ENCODE data around the gene CPZ. TPM values are rescaled to one million over a fixed set of nuclear protein-coding genes. Genes with fewer than 3 reads are reported as not detected.
A peak's percentile ranks its signal among the peaks of the same experiment; 100 is the strongest.

CPZ gene
- total and polyA plus RNA-seq, 2 of the 4 experiments (the other 2 are of a cell fraction) = 0.90 to 10.3 TPM

- Histone ChIP-seq H3K27me3 (ENCODE audit: control insufficient read depth, insufficient read depth, low read length) (no peaks in the 10 kb centered on the region; the same call in 1 of the 2 replicates), H3K27ac (ENCODE audit: insufficient read depth, low read length) (no peak overlapping the region), H3K4me1 (ENCODE audit: control insufficient read depth, insufficient read depth, low read length) (no peaks in the 10 kb centered on the region), H2BK20ac (ENCODE audit: low read depth, low read length) (no peak overlapping the region), H2AK9ac (replicated peaks; ENCODE audit: low read depth, low read length, poor library complexity) (peak overlapping the region; percentile 16), H3K56ac (ENCODE audit: extremely low read depth, insufficient read depth, low read length) (no peak overlapping the region), H3K9me3 (ENCODE audit: control insufficient read depth, insufficient read depth, low read length) (no peaks in the 10 kb centered on the region), H3K23ac (ENCODE audit: low read depth, low read length) (no peak overlapping the region), H2BK15ac (ENCODE audit: low read depth, low read length) (no peak overlapping the region), H3K4me3 (ENCODE audit: insufficient read depth, low read depth, low read length) (no peak overlapping the region), H4K8ac (ENCODE audit: low read depth in 2 of 2, low read length in 2 of 2) (no peak overlapping the region), H3K18ac (ENCODE audit: low read depth, low read length) (no peak overlapping the region), H4K5ac (ENCODE audit: low read depth, low read length) (no peak overlapping the region), H3K9me1 (ENCODE audit: insufficient read depth, low read length) (no peaks in the 10 kb centered on the region), H3K14ac (replicated peaks; ENCODE audit: low read depth, low read length) (no peak overlapping the region), H2AK5ac (ENCODE audit: low read depth, low read length) (no peak overlapping the region), H3K9ac (ENCODE audit: low read depth, low read length) (no peak overlapping the region), H3K79me1 (ENCODE audit: low read depth in 1 of 2, low read length in 2 of 2) (no peaks in the 10 kb centered on the region), H2AFZ (replicated peaks; ENCODE audit: low read length, poor library complexity) (no peak overlapping the region), H3K4ac (ENCODE audit: low read depth, low read length) (no peak overlapping the region), H4K20me1 (ENCODE audit: insufficient read depth, low read length) (no peaks in the 10 kb centered on the region), H2BK120ac (ENCODE audit: low read depth, low read length) (no peak overlapping the region), H3K4me2 (ENCODE audit: low read depth, low read length) (no peak overlapping the region), H2BK5ac (ENCODE audit: low read depth, low read length, poor library complexity, severe bottlenecking) (no peak overlapping the region), H4K91ac (ENCODE audit: insufficient read depth, low read depth, low read length) (no peak overlapping the region), H3K36me3 (ENCODE audit: control insufficient read depth, insufficient read depth, low read length) (peaks cover 51% of the 10 kb centered on the region; the same call in 1 of the 2 replicates)
- dilution Hi-C loops (cut with HindIII; ENCODE audit: low sequenced_read_pairs, unreplicated experiment) (no loop called here), in situ Hi-C loops (cut with MboI; ENCODE audit: low sequenced_read_pairs) (loop anchor here (25.0 kb wide), 1 partner anchor 397 kb away; no protein-coding TSS in a partner anchor), intact Hi-C loops (cut with micrococcal nuclease) (no loop called here)
- no peak for TF ChIP-seq FOS (IDR thresholded peaks at IDR 0.05; ENCODE audit: low read depth, low read length)
- TF ChIP-seq POLR2A (IDR thresholded peaks at IDR 0.05; ENCODE audit: low read depth, low read length) = no peak
- no peak for TF ChIP-seq RAD21 (IDR thresholded peaks at IDR 0.05; ENCODE audit: low read length)
- no peak for TF ChIP-seq MAZ (IDR thresholded peaks at IDR 0.05; ENCODE audit: borderline replicate concordance, low read depth, low read length)
- TF ChIP-seq, protein P1, sequence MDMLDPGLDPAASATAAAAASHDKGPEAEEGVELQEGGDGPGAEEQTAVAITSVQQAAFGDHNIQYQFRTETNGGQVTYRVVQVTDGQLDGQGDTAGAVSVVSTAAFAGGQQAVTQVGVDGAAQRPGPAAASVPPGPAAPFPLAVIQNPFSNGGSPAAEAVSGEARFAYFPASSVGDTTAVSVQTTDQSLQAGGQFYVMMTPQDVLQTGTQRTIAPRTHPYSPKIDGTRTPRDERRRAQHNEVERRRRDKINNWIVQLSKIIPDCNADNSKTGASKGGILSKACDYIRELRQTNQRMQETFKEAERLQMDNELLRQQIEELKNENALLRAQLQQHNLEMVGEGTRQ (IDR thresholded peaks at IDR 0.05; ENCODE audit: low read depth, low read length) = no peak
- no peak for TF ChIP-seq NFE2L2 (IDR thresholded peaks at IDR 0.05; ENCODE audit: low read depth, low read length)
- TF ChIP-seq CHD1 (IDR thresholded peaks at IDR 0.05; ENCODE audit: low read depth, low read length) = no peak
- no peak for TF ChIP-seq MXI1 (IDR thresholded peaks at IDR 0.05; ENCODE audit: borderline replicate concordance, low read depth, low read length)
- TF ChIP-seq RFX5 (IDR thresholded peaks at IDR 0.05; ENCODE audit: low read depth, low read length) = no peak
- TF ChIP-seq CTCF (conservative IDR thresholded peaks at IDR 0.05; ENCODE audit: low read depth, low read length) = no peak
- no peak for TF ChIP-seq RCOR1 (IDR thresholded peaks at IDR 0.05; ENCODE audit: insufficient replicate concordance, low read length)
- TF ChIP-seq, protein P2, sequence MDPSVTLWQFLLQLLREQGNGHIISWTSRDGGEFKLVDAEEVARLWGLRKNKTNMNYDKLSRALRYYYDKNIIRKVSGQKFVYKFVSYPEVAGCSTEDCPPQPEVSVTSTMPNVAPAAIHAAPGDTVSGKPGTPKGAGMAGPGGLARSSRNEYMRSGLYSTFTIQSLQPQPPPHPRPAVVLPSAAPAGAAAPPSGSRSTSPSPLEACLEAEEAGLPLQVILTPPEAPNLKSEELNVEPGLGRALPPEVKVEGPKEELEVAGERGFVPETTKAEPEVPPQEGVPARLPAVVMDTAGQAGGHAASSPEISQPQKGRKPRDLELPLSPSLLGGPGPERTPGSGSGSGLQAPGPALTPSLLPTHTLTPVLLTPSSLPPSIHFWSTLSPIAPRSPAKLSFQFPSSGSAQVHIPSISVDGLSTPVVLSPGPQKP (IDR thresholded peaks at IDR 0.05; ENCODE audit: borderline replicate concordance, low read depth, low read length) = no peak
- TF ChIP-seq MAFK (IDR thresholded peaks at IDR 0.05; ENCODE audit: low read depth, low read length) = no peak
- TF ChIP-seq BHLHE40 (IDR thresholded peaks at IDR 0.05; ENCODE audit: low read depth, low read length) = no peak
- no peak for TF ChIP-seq CEBPB (IDR thresholded peaks at IDR 0.05; ENCODE audit: low read depth, low read length)
- TF ChIP-seq SMC3 (IDR thresholded peaks at IDR 0.05; ENCODE audit: low read depth, low read length) = no peak
- DNase-seq (no peak), ATAC-seq (ENCODE audit: low read depth) (no peak)
- ChIA-PET POLR2A (ENCODE audit: unreplicated experiment) (no interaction called here), CTCF (no interaction called here)
- WGBS, 2 experiments (ENCODE audit: extremely low coverage in 2 of 2, insufficient read length in 1 of 2) = 90 to 100% methylated on average over 1 to 2 of the region's 6 CpGs
- no TSS peak for BruUV-seq (replicated peaks)
These were observed 16.8 kb downstream of the CPZ start for GRCh38 chr4:8609406-8609805.
